ENCODE measurements around the gene LECT2. TPM values are rescaled to one million over a fixed set of nuclear protein-coding genes. Genes with fewer than 3 reads are reported as not detected.

The LECT2 gene
- total RNA-seq, 1 donor = not detected

- no peak for TF ChIP-seq CTCF (IDR thresholded peaks at IDR 0.05; ENCODE audit: insufficient read depth, low read depth, low read length)
- no peak overlapping the region for H3K4me3 ChIP-seq (ENCODE audit: low read depth, low read length)
- peak; percentile 36 for DNase-seq (ENCODE audit: low read depth)
These were observed 19.8 kb downstream of the LECT2 start for GRCh38 chr5:135934939-135935338.

- DNase-seq (ENCODE audit: low read depth) = no peak
- no peak overlapping the region for H3K4me3 ChIP-seq (ENCODE audit: low read depth, low read length)
- no peak for TF ChIP-seq CTCF (IDR thresholded peaks at IDR 0.05; ENCODE audit: insufficient read depth, low read depth, low read length)
These were observed 23.9 kb downstream of the LECT2 start for GRCh38 chr5:135930949-135931295.

DNA sequence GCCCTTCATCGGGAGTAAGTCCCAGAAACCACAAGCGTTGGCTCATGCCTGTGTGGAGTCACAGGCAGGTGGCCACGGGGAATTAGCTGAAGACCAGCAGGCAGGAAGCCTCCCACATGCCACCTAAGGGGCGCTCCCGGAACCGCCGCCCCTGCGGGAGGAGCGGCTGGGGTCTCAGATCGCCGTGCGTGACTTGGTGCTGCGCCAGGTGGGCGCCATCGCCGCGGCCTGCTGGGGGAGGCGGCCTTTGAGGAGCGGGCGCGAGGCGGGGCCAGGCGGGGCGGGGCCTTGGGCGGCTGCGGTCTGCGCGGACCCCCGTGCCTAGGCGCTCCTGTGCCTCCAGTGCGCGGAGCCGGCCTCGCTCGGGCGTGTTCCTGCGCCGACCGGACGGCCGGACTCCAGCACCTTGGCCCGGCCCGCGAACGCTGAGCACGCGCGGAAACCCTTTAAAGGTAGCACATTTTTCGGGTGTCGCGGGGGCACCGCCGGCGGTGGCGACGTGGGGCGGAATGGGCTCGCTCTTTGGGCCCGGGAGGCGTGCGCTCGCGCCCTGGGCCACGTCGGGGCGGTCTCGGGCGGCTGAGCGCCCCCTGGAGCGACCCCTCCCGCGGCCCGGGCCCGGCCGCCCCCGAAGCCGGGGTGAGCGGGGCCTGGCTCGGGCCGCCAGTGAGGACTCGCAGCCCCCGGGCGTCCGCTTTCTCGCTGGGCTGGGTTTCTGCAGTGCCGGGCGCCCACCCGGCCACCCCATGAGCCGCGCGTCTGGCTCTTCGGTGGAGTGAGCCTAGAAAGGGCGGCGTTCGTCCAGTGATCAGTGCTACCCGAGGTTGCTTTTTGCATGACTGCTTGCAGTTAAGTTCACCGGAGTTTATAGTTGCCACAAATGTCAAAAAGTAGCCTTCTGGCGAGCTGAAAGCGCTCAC, 24.5 kb downstream of the LECT2 start:
- TF ChIP-seq CTCF (IDR thresholded peaks at IDR 0.05; ENCODE audit: insufficient read depth, low read depth, low read length) = no peak
- no peak overlapping the region for H3K4me3 ChIP-seq (ENCODE audit: low read depth, low read length)
- no peak for DNase-seq (ENCODE audit: low read depth)

DNA sequence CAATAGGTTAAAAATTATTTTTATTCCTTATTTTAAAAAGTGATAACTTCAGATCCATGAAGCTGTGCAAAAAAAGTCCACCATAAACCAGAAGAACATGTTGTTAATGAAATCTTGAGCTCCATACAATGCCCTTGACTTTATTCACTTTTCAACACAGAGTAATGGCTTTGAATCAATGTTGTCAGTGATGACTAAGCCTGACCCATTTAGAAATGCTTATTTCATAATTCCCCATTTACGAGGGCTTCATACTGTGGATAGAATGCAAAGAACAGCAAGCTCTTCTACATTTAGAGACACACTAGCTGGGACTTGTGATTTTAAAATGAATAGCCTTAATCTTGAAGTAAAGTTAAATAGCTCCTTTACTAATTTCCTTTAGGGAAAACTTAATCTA, 33.4 kb downstream of the LECT2 start:
- H3K4me3 ChIP-seq (ENCODE audit: low read depth, low read length) = no peak overlapping the region
- TF ChIP-seq CTCF (IDR thresholded peaks at IDR 0.05; ENCODE audit: insufficient read depth, low read depth, low read length) = no peak
- DNase-seq (ENCODE audit: low read depth) = peak; percentile 42

DNA sequence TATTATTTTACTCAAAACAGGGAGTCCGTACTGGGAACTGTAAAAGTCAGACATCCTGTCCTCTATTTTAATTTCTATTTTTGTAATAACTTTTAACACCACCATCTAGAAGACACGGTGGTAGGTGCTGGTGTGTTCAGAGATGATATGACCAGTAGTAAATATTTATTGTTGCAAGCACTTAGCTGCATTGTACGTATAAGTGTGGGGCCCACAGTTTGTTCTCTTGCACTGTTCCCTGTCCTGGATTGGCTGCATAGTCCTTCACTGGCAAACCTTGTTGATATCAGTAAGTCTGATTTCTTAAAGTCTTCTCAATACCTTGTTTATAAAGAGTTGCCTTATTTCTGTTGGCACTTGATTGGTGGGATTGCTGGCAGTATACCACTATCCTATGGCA, 34.6 kb downstream of the LECT2 start:
- TF ChIP-seq CTCF (IDR thresholded peaks at IDR 0.05; ENCODE audit: insufficient read depth, low read depth, low read length) = no peak
- no peak for DNase-seq (ENCODE audit: low read depth)
- no peak overlapping the region for H3K4me3 ChIP-seq (ENCODE audit: low read depth, low read length)

- no peak for TF ChIP-seq CTCF (IDR thresholded peaks at IDR 0.05; ENCODE audit: insufficient read depth, low read depth, low read length)
- no peak overlapping the region for H3K4me3 ChIP-seq (ENCODE audit: low read depth, low read length)
- no peak for DNase-seq (ENCODE audit: low read depth)
These were observed 38.0 kb downstream of the LECT2 start for GRCh38 chr5:135916638-135917263.

Data from fibroblast of villous mesenchyme (primary cell).